IPS-20b (cell line): ENCODE measurements around the gene TMCC3.
"Not testable (repeated sequence)": the region's sequence is repeated elsewhere in the genome, so short reads cannot be mapped to it uniquely, and the experiment has no call there.

Experiments
- H3K27ac ChIP-seq: one replicate; pipeline ENCODE4 v1.5.1; 2013; ENCODE audit warnings: low read length
- H3K27me3 ChIP-seq: 2 replicates; pipeline ENCODE4 v1.6.1; 2013; ENCODE audit warnings: mild to moderate bottlenecking, low read length, inconsistent platforms; ENCODE audit not compliant: insufficient read depth
- H3K36me3 ChIP-seq: 2 replicates; pipeline ENCODE4 v1.6.1; 2013; ENCODE audit warnings: low read depth, mild to moderate bottlenecking, inconsistent platforms, low read length, moderate library complexity; ENCODE audit not compliant: insufficient read depth
- H3K4me1 ChIP-seq: 2 replicates; pipeline ENCODE4 v1.6.1; 2013; ENCODE audit warnings: mild to moderate bottlenecking, control low read depth, inconsistent platforms, low read length, moderate library complexity; ENCODE audit not compliant: insufficient read depth
- H3K4me3 ChIP-seq: 2 replicates; pipeline ENCODE4 v1.5.1; 2013; ENCODE audit warnings: mild to moderate bottlenecking, low read length, inconsistent platforms
- H3K9ac ChIP-seq: 2 replicates; pipeline ENCODE4 v1.6.1; 2013; ENCODE audit warnings: low read depth, mild to moderate bottlenecking, inconsistent platforms, low read length, moderate library complexity
- H3K9me3 ChIP-seq: 2 replicates; pipeline ENCODE4 v1.6.1; 2013; ENCODE audit warnings: mild to moderate bottlenecking, low read depth, low read length, inconsistent platforms; ENCODE audit not compliant: insufficient read depth

Gene TMCC3

GRCh38 chr12:94553875-94554274 is 96.5 kb downstream of the TMCC3 start:
- Histone ChIP-seq H3K4me1 (no peaks in the 10 kb centered on the region), H3K27me3 (no peaks in the 10 kb centered on the region), H3K27ac (no peak overlapping the region), H3K36me3 (no peaks in the 10 kb centered on the region), H3K4me3 (no peak overlapping the region), H3K9ac (no peak overlapping the region), H3K9me3 (no peaks in the 10 kb centered on the region)

- H3K27ac ChIP-seq = no peak overlapping the region
- no peaks in the 10 kb centered on the region for H3K9me3 ChIP-seq
- no peaks in the 10 kb centered on the region for H3K27me3 ChIP-seq
- no peak overlapping the region for H3K4me3 ChIP-seq
- no peak overlapping the region for H3K9ac ChIP-seq
- H3K36me3 ChIP-seq = no peaks in the 10 kb centered on the region
- H3K4me1 ChIP-seq = no peaks in the 10 kb centered on the region
Observed at GRCh38 chr12:94553130-94553519, 97.2 kb downstream of the TMCC3 start.

DNA sequence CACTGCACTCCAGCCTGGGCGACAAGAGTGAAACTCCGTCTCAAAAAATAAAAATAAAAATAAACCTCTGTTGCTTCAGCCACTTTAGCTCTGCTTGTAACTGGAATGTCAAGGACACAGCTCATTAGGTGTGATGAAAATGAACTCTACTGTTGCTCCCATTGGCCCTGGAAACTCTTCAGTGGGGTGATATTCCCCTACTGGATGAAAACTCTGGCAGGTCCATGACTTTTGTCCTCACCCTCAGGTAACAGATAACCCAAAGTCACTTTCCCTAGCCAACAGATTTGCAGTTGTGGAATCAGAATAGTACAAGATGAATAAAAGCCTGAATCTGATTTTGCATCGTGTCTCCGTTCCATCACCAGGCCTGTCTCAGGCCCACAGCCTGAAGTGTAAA is 98.5 kb downstream of the TMCC3 start:
- Histone ChIP-seq H3K4me1 (no peaks in the 10 kb centered on the region), H3K36me3 (no peaks in the 10 kb centered on the region), H3K4me3 (no peak overlapping the region), H3K9ac (no peak overlapping the region), H3K9me3 (peaks cover 5% of the 10 kb centered on the region), H3K27me3 (no peaks in the 10 kb centered on the region), H3K27ac (no peak overlapping the region)

- Histone ChIP-seq H3K36me3 (no peaks in the 10 kb centered on the region), H3K9me3 (peaks cover 11% of the 10 kb centered on the region), H3K27ac (no peak overlapping the region), H3K27me3 (no peaks in the 10 kb centered on the region), H3K4me1 (no peaks in the 10 kb centered on the region), H3K9ac (no peak overlapping the region), H3K4me3 (no peak overlapping the region)
Observed at GRCh38 chr12:94550964-94551363, 99.4 kb downstream of the TMCC3 start.

DNA sequence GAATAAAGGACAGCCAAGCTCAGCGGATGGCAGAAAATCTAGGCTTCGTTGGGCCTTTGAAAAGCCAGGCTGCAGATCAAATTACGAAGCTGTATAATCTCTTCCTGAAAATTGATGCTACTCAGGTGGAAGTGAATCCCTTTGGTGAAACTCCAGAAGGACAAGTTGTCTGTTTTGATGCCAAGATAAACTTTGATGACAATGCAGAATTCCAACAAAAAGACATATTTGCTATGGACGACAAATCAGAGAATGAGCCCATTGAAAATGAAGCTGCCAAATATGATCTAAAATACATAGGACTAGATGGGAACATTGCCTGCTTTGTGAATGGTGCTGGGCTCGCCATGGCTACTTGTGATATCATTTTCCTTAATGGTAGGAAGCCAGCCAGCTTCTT is 101.5 kb downstream of the TMCC3 start:
- H3K9ac ChIP-seq, H3K27ac ChIP-seq: not testable (repeated sequence)

DNA sequence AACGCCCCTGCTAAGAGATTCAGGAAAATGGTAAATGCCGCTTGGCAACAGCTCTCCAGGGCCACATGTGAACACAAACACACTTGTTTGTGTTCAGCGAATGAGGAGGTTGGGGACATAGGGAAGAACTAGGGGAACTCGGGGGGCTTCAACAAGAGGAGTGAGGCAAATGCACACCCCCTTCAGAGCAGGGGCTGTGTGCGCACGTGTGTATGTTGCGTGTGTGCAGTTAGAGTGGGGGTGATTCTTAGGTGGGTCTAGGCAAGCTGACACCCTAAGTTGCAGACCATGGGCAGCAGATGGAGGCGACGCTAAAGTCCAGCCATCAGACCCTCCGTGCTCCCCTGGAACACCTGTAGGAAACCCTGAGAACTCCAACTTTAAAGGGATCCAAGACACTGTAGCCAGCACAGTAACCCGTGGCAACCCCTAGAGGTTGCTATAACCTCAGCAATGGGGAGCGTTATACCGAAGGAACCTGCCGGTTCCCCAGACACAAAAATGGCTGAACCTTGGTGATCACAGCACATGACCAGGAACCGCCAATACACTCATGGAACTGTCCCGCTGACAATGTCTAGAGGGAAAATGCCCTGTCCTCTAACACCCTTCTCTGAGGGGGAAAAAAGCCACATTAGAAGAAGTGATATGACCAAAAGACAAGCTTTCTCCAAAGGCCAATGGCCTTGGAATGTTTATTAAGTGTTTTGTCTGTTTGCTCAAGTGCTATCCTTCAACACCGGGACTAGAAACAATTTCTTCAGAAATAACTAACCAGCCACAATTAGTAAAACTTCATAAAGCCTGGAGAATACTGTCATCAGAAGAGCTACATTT is 104.2 kb downstream of the TMCC3 start:
- Histone ChIP-seq H3K4me3 (no peak overlapping the region), H3K27me3 (no peaks in the 10 kb centered on the region), H3K9ac (no peak overlapping the region), H3K36me3 (no peaks in the 10 kb centered on the region), H3K27ac (no peak overlapping the region), H3K9me3 (peaks cover 11% of the 10 kb centered on the region), H3K4me1 (no peaks in the 10 kb centered on the region)

More for the DNA sequence above, 101.5 kb downstream of the TMCC3 start:
- not testable (repeated sequence) for H3K4me1 ChIP-seq, H3K27me3 ChIP-seq, H3K4me3 ChIP-seq, H3K36me3 ChIP-seq
- H3K9me3 ChIP-seq = peaks cover 11% of the 10 kb centered on the region

GRCh38 chr12:94544355-94544754 is 106.0 kb downstream of the TMCC3 start:
- no peaks in the 10 kb centered on the region for H3K36me3 ChIP-seq
- no peak overlapping the region for H3K9ac ChIP-seq
- peaks cover 11% of the 10 kb centered on the region for H3K9me3 ChIP-seq
- H3K4me1 ChIP-seq = no peaks in the 10 kb centered on the region
- no peak overlapping the region for H3K27ac ChIP-seq
- H3K4me3 ChIP-seq = no peak overlapping the region
- no peaks in the 10 kb centered on the region for H3K27me3 ChIP-seq

DNA sequence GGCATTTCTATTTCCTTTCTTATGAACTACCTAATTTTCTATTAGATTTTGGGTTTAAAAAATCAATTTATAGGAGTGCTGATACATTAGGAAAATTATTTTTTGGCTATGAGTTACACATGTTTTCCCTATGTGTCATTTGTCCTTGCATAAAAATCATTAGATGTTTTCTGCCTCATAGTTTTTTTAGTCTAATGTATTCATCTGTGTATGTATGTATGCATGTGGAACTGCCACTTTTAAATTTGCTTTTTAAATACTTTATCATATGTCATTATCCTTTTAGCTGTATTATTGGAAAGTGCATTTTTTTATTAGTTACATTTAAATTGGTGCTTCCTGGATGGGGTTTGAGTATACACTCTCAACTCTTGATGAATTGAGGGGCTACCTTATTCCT is 112.0 kb downstream of the TMCC3 start:
- Histone ChIP-seq H3K9ac (no peak overlapping the region), H3K4me3 (no peak overlapping the region), H3K4me1 (no peaks in the 10 kb centered on the region), H3K27ac (no peak overlapping the region), H3K27me3 (no peaks in the 10 kb centered on the region), H3K36me3 (no peaks in the 10 kb centered on the region), H3K9me3 (no peaks in the 10 kb centered on the region)

- H3K9me3 ChIP-seq = no peaks in the 10 kb centered on the region
Observed at GRCh38 chr12:94536040-94536965, 114.1 kb downstream of the TMCC3 start.

DNA sequence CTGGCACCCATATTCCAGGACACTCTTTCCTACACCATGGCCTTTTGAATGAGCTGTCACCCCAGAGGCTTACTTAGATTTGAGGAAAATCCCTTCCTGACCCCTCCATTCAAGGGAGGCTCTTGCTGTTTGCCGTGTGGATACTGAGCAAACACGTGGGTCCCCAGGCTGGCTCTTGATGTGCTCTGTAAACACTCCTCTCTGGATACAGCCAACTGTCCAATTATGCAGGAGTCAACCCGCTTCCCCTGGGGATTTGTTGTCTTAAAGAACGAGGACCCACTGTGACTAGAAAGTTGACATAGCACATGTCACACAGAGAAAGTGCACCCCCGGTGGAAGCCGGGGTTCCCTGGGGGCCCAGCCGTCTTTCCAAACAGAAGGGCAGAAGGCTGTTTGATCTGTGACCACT is 114.8 kb downstream of the TMCC3 start:
- no peak overlapping the region for H3K9ac ChIP-seq
- H3K27me3 ChIP-seq = no peaks in the 10 kb centered on the region
- H3K27ac ChIP-seq = no peak overlapping the region
- no peaks in the 10 kb centered on the region for H3K36me3 ChIP-seq
- no peak overlapping the region for H3K4me3 ChIP-seq
- H3K9me3 ChIP-seq = no peaks in the 10 kb centered on the region
- no peaks in the 10 kb centered on the region for H3K4me1 ChIP-seq

More at GRCh38 chr12:94536040-94536965, 114.1 kb downstream of the TMCC3 start:
- Histone ChIP-seq H3K9ac (no peak overlapping the region), H3K27me3 (no peaks in the 10 kb centered on the region), H3K4me1 (no peaks in the 10 kb centered on the region), H3K36me3 (no peaks in the 10 kb centered on the region), H3K27ac (no peak overlapping the region), H3K4me3 (no peak overlapping the region)

- Histone ChIP-seq H3K27me3 (no peaks in the 10 kb centered on the region), H3K9me3 (no peaks in the 10 kb centered on the region), H3K9ac (no peak overlapping the region), H3K4me1 (no peaks in the 10 kb centered on the region), H3K4me3 (no peak overlapping the region), H3K36me3 (no peaks in the 10 kb centered on the region), H3K27ac (no peak overlapping the region)
Observed at GRCh38 chr12:94534774-94535509, 115.4 kb downstream of the TMCC3 start.
